ENCODE results near the gene TIGD3.

The TIGD3 gene

DNA sequence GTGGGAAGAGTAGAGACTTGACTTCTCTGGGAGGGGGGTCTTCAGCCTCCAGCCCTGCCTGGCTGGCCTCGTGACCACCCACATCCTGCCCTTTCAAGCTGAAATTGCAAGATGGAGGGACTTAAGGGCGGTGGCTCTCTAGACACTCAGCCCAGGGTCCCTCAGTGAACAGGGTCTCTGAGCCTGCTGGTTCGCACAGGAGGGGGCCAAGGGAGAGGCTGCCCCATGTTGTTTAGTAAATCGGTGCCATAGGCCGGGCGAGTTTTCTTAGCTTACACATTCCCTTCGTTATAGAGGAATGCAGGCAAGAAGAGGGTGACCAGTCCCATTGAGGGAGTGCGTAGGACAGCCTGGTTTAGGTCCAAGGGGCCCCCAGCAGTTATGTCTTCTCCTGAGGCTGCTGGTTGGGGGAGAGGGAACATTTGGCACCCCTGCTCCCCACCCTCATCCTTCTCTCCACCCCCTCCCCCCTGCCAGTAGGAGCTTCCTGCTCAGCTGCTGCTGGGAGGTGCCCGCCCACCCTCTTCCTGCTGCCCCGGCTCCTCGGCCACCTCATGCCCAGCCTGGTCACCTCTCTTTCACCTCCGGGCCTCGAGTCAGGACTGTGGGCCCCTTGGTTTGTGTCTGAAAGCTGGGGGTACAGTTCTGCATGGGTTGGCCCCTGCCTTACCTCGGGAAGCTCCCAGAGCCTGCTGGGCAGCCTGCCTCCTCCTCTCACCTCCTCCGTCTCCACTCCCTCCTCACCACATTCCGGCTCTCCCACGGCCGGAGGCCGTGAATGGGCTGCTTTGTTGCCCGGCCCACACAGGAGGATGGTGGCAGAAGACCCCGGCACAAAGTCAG is 35.8 kb downstream of the TIGD3 start:
- peak in 1 of 14 donors; percentile 33 for DNase-seq

DNA sequence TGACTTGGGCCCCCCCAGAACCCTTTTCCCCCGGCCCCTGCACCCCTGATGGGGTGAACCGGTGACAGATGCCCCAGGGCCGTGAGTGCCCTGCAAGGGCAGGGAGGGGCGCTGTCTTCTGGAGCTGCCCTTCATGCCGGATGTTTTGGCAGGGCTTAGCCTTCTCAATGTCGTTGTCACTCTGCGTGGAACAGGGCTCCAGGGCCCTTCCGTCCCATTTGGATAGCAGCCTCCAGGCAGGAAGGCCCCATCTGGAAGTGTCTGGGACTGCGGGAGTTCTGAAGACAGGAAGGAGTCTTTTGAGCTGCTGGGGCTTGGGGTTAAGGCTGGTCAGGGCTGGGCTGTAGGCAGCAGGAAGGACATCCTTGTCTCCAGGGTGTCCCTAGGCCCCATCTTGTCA is 36.4 kb downstream of the TIGD3 start:
- DNase-seq = no peak

DNA sequence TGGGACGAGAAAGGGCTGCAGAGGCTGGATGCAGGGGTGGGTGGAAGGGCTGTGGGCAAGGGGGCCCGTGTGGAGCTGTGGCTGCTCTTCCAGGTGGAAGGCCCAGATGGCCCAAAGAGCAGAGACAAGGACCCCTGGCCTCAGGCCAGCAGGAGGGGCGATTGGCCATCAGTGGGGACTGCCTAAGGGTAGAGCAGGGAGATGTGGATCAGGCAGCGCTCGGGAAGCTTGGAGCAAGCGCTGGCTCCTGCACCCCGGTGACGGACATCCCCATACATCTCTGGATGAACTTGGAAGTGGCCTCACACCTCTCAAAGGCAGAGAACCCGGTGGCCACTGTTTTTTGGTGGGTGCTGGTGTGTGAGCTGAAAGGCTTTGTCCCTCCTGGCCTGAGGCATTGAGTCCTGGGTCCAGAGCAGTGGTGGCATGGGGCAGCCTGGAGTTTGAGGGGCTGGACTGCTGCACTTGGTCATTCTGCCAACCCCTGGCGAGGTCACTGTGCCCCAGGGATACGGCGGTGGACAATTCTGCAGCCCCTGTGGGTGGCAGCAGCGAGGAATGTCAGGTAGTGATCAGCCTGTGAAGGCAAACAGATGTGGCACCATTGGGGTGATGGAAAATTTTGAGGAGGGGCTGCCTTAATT is 37.8 kb downstream of the TIGD3 start:
- DNase-seq = no peak

DNA sequence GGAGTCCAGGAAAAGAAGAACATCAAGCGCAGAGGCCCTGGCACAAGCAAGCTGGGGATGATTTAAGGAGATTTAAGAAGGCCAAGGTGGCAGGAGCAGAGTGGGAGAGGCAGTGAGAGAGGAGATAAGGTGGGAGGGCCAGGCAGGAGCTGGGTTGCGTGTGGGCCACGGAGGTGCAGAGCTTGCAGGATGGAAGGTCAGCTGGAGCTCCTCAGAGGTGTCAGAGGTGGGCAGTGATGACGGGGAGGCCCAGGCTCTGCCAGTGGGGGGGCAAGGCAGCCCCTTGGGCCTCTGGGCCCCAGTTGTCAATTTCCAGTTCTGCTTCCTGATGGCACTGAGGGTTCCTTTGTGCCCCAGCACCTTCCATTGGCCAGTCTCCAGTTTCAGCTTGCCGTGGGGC is 38.3 kb downstream of the TIGD3 start:
- no peak for DNase-seq

DNA sequence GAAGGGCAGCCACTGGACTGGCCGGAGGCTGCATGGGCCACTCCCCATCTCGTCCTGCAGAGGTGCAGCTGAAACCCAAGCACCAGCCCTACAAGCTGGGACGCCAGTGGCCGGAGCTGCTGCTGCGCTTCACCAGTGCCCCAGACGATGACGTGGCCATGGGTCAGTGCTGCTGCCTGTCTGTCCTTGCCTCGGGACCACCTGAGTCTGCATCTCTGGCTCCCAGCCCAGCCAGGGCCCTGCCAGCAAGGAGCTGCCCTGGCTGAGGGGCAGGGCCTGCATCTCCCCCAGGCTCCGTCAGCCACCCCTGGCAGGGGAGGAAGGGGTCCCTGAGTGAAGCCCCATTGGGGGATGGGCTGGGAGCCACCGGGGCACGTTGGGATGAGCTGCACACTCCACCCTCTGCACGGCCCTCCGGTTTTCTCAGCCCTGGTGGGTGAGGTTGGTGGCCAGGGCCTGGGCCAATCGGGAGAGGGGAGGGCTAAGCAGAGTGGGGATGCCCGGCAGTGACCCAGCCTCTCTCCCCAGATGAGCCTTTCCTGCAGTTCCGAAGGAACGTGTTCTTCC is 39.0 kb downstream of the TIGD3 start:
- no peak for DNase-seq

DNA sequence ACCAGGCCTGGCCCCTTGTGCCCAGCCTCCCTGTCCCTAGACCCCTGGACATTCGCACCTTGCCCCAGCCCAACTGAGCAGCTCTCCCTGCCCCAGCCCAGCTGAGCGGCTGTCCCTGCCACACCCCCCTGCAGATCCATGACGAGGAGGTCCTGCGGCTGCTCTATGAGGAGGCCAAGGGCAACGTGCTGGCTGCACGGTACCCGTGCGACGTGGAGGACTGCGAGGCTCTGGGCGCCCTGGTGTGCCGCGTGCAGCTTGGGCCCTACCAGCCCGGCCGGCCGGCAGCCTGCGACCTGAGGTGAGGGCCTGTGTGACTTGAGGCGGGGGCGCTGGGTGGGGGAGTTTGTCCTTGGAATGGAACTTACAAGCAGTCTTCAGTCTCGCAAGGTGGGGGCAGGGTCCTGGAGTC is 39.6 kb downstream of the TIGD3 start:
- DNase-seq = no peak

DNA sequence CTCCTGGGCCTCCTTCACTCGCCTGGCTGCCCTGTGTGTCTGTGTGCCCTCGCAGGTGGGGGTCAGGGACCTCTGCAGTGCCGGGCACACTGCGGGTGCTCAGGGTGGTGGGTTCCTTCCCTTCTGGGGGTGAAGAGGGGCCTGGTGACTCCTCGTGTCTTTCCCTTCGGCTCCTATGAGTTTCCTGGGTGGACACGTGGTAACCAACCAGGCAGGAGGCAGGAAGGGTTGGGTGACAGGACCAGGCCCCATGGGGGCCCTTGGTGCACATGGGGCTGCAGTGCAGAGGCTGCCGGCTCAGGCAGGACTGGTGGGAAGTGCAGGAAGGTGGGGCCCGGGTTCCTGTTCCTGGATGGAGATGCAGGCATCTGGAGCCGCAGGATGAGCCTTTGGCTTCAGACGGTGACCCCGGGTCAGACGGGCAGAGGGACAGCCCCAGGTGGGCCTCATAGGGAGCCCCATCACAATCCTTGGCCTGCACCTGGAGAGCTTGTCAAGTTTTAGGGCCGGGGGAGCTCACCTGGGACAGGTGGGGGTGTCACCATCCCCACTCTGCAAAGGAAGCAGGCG is 41.5 kb downstream of the TIGD3 start:
- no peak for DNase-seq

DNA sequence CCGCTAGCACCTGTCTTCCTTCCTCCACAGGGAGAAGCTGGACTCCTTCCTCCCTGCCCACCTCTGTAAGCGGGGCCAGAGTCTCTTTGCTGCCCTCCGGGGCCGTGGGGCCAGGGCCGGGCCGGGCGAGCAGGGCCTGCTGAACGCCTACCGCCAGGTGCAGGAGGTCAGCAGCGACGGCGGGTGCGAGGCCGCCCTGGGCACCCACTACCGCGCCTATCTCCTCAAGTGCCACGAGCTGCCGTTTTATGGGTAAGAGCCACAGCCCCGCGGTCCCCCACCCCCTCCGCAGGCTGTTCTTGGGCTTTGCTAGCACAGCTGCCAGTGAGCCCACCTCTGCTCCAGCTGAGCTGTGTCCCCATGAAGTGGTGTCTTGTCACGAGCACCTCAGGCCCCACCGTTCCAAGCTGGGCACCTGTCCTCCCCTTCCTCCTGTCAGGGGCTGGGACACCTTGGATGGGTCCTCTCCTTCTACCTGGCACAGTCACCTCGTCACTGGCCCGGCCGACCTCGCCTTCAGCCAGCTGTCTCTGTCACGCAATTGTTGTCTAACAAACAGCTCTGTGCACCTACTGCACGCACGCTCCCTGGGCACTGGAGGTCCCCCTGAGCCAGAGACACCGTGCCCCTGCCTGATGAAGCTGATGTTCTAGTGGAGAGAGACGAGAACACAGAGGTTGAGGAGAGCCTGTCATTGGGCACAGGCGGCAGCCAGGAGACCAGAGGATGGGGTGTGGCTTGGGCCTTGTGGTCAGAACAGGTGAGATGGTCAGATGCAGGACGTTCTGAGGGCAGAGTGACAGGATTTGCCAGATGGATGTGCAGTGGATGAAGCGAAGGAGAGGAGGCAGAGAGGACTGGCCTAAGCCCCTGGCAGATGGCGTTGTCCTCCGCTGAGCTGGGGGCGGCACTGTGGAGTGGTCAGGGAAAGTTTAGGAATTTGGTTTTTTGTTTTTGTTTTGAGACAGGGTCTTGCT is 42.5 kb downstream of the TIGD3 start:
- no peak for DNase-seq

DNA sequence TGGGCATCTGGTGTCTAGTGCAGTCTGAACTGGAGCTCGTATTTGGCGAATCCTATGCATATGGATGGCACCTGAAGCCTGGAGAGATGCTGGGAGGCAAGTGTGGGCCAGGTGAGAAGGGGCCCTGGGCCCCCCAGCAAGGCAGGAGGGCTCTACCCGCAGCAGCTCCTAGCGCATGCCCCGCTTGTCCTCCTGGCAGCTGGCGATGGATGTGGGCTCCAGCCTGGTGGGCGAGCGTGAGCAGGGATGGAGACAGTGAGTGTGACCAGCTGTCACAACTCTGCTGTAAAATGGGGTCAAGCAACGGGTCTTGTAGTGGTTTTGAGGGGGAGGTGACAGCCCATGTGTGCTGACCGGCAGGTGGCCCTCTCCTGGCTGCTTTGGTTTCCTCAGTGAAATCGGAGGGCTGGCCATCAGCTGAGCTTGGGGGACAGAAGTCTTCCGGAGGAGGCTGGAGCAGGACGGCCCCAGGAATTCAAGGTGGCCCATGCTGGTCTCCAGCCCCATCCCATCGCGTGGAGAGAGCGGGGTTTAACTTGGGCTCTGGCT is 43.9 kb downstream of the TIGD3 start:
- no peak for DNase-seq

DNA sequence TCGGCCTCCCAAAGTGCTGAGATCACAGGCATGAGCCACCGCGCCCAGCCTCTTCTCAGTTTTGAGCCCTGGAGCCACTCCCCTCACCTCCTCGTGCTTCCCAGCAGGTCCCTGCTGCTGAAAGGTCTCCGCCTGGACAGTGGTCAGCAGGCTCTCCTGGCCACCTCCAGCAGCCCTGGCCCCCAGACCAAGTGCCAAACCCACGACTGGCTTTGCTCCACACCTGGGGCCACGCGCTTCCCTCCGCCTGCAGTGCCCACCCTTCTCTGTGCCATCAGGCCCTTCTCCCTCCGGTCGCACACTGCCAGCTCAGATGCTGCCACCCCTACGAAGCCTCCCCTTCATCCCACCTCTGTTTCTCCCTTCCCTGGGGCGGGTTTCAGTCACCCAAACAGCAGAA is 44.7 kb downstream of the TIGD3 start:
- no peak for DNase-seq

DNA sequence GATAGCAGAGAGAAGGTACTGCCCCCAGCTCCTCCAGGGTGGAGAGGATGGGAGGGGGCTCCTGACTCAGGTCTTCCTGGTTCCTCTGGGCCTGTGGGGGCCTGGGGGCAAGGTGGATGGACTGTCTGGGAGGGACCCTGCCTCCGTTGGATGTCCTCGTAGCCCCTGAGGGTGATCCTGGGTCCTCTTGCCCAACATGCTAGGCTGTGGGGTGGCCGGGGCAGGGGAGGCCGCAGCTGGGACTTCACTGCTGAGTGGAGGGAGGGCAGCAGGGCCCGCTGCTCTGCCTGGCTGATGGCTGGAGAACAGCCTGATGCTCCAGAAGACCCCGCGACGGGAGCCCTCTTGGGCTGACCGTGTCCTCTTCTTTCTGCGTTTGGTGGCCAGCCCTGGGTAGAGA is 45.3 kb downstream of the TIGD3 start:
- no peak for DNase-seq

DNA sequence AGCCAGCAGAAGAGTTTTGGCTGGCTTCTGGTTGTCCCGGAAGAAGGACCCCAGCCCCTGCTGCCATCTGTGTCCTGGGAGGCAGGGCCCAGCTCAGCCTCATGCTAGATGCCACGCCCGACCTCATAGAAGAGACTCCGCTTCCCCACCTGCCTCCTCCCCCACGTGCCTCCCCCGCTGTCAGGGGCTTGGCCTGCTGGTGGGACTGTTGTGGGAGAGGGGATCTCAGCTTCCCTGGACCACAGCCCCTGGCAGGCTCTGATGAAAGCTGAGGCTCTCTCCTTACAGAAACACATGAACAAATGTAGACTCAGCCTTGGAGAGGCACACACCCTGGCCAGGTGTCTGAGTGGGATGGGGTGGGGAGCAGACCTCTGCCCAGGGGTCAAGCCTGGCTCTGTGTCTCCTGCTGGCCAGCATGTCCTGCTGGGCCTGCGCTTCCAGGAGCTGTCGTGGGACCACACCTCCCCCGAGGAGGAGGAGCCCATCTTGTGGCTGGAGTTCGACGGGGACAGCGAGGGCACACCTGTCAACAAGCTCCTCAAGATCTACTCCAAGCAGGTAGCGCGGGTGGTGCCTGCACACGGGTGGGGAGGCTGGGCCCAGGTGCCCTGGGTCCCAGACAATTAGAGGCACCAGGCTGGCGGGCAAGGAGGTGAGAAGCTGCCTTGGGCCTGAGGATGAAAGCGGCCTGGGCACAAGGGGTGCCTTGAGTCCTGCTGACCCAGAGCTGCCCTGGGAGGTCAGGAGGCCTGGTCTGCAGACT is 45.9 kb downstream of the TIGD3 start:
- DNase-seq = no peak

DNA sequence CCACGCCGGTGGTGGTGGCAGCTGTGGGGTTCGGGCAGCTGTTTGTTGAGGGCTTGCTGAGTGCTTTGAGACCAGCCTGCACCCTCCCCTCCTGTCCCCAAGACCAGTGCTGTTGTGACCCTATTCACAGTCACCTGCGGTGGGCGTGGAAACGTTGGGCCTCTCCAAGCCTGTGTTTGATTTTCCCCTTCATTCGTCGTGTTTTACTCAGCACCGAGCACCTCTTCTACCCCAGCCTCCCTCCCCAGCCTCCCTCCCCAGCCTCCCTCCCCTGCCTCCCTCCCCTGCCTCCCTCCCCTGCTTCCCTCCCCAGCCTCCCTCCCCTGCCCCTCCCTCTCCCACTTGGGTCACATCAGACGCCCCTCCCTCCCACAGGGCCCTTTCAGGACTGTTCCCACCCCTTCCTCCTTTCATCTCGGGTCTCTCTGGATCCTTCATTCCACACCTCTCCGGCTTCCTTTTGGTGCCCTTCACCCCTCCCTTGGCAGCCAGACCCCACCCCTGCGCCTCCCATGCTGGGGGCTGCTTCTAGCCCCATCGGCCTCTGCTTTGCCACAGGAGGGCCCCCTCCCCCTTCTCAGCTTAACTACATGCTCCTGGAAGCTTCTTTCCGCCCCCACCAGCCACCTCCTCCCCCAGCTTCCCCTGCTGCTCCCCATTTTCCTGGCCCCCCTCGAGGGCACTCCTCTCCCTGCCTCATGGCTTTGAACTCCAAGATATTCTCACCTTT is 46.7 kb downstream of the TIGD3 start:
- DNase-seq = no peak

DNA sequence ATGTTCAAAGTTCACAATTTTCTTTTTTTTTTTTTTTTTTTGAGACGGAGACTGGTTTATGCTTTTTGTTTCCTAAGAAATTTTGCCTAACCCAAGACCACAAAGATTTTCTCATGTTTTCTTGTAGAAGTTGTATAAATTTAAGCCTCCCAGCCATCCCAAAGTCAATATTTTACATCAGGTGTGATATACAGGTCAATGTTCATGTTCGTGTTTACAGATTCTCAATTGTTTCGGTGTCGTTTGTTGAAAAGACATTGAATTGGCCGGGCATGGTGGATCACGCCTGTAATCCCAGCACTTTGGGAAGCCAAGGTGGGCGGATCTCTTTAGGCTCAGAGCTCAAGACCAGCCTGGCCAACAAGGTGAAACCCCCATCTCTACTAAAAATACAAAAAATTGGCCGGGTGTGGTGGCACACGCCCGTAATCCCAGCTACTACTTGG is 47.3 kb downstream of the TIGD3 start:
- no peak for DNase-seq

DNA sequence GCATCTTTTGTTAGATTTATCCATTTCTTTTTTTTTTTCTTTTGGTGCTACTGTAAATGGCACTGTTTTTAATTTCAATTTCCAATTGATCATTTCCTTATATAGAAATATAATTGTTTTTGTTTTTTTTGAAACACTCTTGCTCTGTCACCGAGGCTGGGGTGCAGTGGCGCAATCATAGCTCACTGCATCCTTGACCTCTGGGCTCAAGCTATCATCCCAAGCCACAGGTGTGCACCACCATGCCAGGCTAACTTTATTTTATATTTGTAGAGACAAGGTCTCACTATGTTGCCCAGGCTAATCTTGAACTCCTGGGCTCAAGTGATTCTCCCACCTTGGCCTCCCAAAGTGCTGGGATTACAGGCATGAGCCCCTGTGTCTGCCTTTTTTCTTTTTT is 48.2 kb downstream of the TIGD3 start:
- no peak for DNase-seq

DNA sequence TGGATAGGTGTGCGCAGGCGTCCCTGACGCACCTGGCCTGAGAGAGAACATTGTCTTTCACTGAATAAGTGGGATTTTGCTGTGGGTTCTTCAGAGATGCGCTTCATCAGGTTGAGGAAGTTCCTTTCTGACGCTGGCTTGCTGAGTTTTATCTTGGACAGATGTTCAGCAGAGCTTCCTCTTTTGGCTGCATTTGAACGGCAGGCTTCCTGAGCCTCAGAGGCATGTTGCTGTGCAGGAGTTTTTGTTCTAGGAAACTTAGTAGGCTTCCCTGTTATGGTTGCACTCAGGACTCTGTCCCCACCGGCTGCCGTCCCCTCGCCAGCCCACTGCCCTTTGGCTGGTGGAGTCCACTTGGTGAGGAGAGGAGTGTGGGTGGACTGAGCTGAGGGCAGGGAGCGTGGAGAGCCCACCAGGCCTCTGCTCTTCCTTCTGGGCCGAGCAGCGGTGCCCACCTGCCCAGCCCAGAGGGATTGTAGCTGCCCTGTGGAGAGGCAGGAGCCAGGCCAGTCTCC is 49.1 kb downstream of the TIGD3 start:
- no peak for DNase-seq

DNA sequence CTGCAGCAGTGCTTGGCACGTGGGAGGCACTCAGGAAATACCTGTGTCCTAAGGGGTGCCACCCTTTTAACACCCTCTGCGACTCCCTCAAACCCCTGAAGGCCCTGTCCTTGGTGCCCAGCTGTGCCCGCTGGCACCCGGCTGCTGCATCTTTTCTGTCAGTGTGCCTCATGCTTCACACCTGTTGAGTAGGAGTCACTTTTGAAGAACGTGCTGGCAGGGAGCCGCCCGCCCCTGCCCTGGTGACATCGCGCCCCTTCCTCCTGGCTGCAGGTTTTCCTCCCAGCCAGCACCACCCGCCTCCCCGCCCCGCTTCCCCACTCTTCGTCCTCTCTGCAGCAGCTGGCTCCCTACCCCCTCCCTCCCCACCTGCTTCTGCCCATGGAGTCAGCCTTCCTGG is 49.7 kb downstream of the TIGD3 start:
- no peak for DNase-seq

DNA sequence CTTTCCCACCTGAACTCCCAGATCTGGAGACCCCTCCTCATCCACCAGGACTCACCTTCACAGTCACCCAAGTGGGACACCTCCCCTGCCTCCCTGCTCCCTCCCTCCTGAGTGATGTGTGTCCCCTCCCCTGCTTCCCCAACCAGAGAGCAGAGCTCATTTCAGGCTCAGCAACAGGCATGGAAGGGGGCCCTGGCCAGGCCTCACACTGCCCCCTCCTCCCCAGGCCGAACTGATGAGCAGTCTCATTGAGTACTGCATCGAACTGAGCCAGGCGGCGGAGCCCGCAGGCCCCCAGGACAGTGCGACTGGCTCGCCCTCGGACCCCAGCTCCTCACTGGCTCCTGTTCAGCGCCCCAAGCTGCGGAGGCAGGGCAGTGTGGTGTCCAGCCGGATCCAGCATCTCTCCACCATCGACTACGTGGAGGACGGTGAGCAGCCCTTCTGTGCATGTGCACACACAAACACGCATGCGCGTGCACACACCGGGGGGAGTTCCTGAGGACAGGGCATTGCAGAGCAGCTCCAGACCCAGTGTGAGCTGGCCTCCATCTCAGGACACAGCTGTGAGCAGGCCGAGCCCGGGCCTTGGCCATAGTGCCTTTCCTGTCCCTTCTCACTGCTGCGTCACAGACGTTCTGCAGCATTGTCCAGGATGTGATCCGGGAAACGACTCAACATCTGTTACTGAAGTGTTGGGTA is 50.2 kb downstream of the TIGD3 start:
- no peak for DNase-seq
